ENCODE data around the gene ZNF892. TPM values are rescaled to one million over a fixed set of nuclear protein-coding genes. Genes with fewer than 3 reads are reported as not detected.
A peak's percentile ranks its signal among the peaks of the same experiment; 100 is the strongest.

ZNF892 gene
- total and polyA plus RNA-seq, 2 of the 4 experiments (the other 2 are of a cell fraction), result 0.46 to 2.7 TPM

DNA sequence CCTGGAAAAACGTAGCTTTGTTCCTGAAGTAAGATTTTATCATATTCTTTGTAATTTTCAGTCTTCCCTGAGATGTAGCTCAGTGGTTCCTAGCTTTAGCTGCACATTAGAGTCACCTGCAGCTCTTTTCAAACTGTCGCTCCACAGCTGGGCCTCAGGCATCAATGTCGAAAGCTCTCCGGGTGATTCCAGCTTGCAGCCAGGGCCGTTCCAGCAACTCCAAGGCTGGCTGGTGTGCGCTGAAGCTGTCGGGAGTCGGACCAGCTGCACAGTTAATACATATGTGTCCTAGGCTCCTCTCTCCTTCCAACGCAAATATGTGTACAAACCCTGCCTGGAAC, 42.3 kb upstream of the ZNF892 start:
- H3K4me1 ChIP-seq (ENCODE audit: control insufficient read depth, insufficient read depth, low read length), result no peaks in the 10 kb centered on the region
- in situ Hi-C loops (cut with MboI; ENCODE audit: low sequenced_read_pairs), result no loop called here
- peak overlapping the region; percentile 97 for H3K56ac ChIP-seq (ENCODE audit: extremely low read depth, insufficient read depth, low read length)
- ATAC-seq (ENCODE audit: low read depth), result no peak
- H3K9me3 ChIP-seq (ENCODE audit: control insufficient read depth, insufficient read depth, low read length), result no peaks in the 10 kb centered on the region
- peak overlapping the region; percentile 100 for H2AFZ ChIP-seq (replicated peaks; ENCODE audit: low read length, poor library complexity)
- peak overlapping the region; percentile 97 for H3K27ac ChIP-seq (ENCODE audit: insufficient read depth, low read length)
- intact Hi-C loops (cut with micrococcal nuclease), result loop anchor here (5.0 kb wide), 2 partner anchors 42 to 43 kb away; partner anchors contain the start of genes MRPS5 and ZNF892
- peak overlapping the region; percentile 99 for H4K91ac ChIP-seq (ENCODE audit: insufficient read depth, low read depth, low read length)
- H3K14ac ChIP-seq (replicated peaks; ENCODE audit: low read depth, low read length), result peak overlapping the region; percentile 99
- H2AK5ac ChIP-seq (ENCODE audit: low read depth, low read length), result 0 out of 2 replicates have a peak overlapping the region, but pooled peaks have one; percentile 2
- no peaks in the 10 kb centered on the region for H3K36me3 ChIP-seq (ENCODE audit: control insufficient read depth, insufficient read depth, low read length)
- peak overlapping the region; percentile 99 for H3K4ac ChIP-seq (ENCODE audit: low read depth, low read length)
- H3K4me2 ChIP-seq (ENCODE audit: low read depth, low read length), result peak overlapping the region; percentile 91
- POLR2A ChIA-PET (ENCODE audit: unreplicated experiment), result no interaction called here
- H3K79me1 ChIP-seq (ENCODE audit: low read depth in 1 of 2, low read length in 2 of 2), result peaks cover 19 to 24% of the 10 kb centered on the region in 2 experiments
- TSS peak; percentile 90 for BruUV-seq (replicated peaks)
- no peaks in the 10 kb centered on the region for H3K27me3 ChIP-seq (ENCODE audit: control insufficient read depth, insufficient read depth, low read length)
- H2BK15ac ChIP-seq (ENCODE audit: low read depth, low read length), result no peak overlapping the region; the same call in 2 of the 3 replicates
- peak overlapping the region; percentile 54 for H3K18ac ChIP-seq (ENCODE audit: low read depth, low read length)
- peak overlapping the region; percentile 98 for H4K5ac ChIP-seq (ENCODE audit: low read depth, low read length)
- H3K23ac ChIP-seq (ENCODE audit: low read depth, low read length), result peak overlapping the region; percentile 99
- H4K20me1 ChIP-seq (ENCODE audit: insufficient read depth, low read length), result no peaks in the 10 kb centered on the region
- no peak for TF ChIP-seq MAFK (IDR thresholded peaks at IDR 0.05; ENCODE audit: low read depth, low read length)
- no peak for TF ChIP-seq NFE2L2 (IDR thresholded peaks at IDR 0.05; ENCODE audit: low read depth, low read length)
- no peak for DNase-seq
- peak overlapping the region; percentile 95 to 100 for H4K8ac ChIP-seq (ENCODE audit: low read depth in 2 of 2, low read length in 2 of 2)
- peak overlapping the region; percentile 95 for H3K9ac ChIP-seq (ENCODE audit: low read depth, low read length)
- CTCF ChIA-PET, result no interaction called here
- peak overlapping the region; percentile 77 for H3K4me3 ChIP-seq (ENCODE audit: insufficient read depth, low read depth, low read length)
- dilution Hi-C loops (cut with HindIII; ENCODE audit: low sequenced_read_pairs, unreplicated experiment), result no loop called here
- peak overlapping the region; percentile 97 for H2BK120ac ChIP-seq (ENCODE audit: low read depth, low read length)
- peak overlapping the region; percentile 91 for H2AK9ac ChIP-seq (replicated peaks; ENCODE audit: low read depth, low read length, poor library complexity)
- 0% methylated on average over 4 of the region's 9 CpGs; no CpG with 5 or more reads in 1 of the 2 experiments for WGBS, 2 experiments (ENCODE audit: extremely low coverage in 2 of 2, insufficient read length in 1 of 2)
- H3K9me1 ChIP-seq (ENCODE audit: insufficient read depth, low read length), result no peaks in the 10 kb centered on the region
- H2BK5ac ChIP-seq (ENCODE audit: low read depth, low read length, poor library complexity, severe bottlenecking), result peak overlapping the region; percentile 99
- H2BK20ac ChIP-seq (ENCODE audit: low read depth, low read length), result no peak overlapping the region
